ENCODE data around the gene GOSR2.

The GOSR2 gene

DNA sequence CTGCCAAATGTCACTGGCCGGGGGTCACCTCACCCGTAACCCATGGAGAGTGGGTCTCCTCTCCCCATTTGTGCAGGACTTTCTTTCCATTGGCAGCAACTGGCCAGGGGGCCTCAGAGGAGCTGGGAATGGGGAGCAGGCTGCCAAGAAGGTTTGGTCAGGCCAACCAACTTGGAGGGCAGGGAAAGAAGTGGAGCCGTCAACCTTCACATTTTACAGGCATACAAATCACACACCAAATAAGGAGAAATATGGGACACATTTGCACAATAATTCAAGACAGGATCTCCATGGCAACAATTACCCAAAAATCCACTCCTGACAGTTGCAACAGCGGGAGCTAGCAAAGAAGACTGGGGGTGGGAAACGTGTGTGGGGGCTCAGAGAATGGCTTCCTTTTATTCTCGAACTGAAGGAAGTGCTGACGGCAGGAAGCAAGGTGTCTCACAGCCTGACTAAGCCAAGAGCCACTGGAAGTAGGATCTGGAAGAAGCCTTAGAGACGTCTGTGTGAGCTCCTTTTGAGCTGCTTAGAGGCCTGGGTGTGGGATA, 35.2 kb downstream of the GOSR2 start:
- no peaks in the 10 kb centered on the region for H3K36me3 ChIP-seq (ENCODE audit: insufficient read depth, low read length)
- H3K9me3 ChIP-seq (ENCODE audit: insufficient read depth, low read depth, low read length) = no peaks in the 10 kb centered on the region
- no peaks in the 10 kb centered on the region for H3F3A ChIP-seq (ENCODE audit: low read depth)
- no peak overlapping the region for H3K9ac ChIP-seq (ENCODE audit: low read depth, low read length, poor library complexity, severe bottlenecking)
- no peaks in the 10 kb centered on the region for H4K20me1 ChIP-seq (ENCODE audit: insufficient read depth, low read length, poor library complexity, severe bottlenecking)
- H3K4me2 ChIP-seq (ENCODE audit: low read depth, low read length, poor library complexity, severe bottlenecking) = no peak overlapping the region
- no peak for TF ChIP-seq EZH2phosphoT487 (IDR thresholded peaks at IDR 0.05; ENCODE audit: borderline replicate concordance)
- TF ChIP-seq, protein P1, sequence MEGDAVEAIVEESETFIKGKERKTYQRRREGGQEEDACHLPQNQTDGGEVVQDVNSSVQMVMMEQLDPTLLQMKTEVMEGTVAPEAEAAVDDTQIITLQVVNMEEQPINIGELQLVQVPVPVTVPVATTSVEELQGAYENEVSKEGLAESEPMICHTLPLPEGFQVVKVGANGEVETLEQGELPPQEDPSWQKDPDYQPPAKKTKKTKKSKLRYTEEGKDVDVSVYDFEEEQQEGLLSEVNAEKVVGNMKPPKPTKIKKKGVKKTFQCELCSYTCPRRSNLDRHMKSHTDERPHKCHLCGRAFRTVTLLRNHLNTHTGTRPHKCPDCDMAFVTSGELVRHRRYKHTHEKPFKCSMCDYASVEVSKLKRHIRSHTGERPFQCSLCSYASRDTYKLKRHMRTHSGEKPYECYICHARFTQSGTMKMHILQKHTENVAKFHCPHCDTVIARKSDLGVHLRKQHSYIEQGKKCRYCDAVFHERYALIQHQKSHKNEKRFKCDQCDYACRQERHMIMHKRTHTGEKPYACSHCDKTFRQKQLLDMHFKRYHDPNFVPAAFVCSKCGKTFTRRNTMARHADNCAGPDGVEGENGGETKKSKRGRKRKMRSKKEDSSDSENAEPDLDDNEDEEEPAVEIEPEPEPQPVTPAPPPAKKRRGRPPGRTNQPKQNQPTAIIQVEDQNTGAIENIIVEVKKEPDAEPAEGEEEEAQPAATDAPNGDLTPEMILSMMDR (conservative IDR thresholded peaks at IDR 0.05; ENCODE audit: low read length) = no peak
- no peak overlapping the region for H2AFZ ChIP-seq (ENCODE audit: low read length)
- H3K4me1 ChIP-seq (ENCODE audit: insufficient read depth, low read length, poor library complexity, severe bottlenecking) = peaks cover 7% of the 10 kb centered on the region
- H3K9me2 ChIP-seq (replicated peaks; ENCODE audit: low read depth, low read length) = no peaks in the 10 kb centered on the region
- H3K4me3 ChIP-seq (ENCODE audit: low read length, poor library complexity, severe bottlenecking) = no peak overlapping the region
- no peaks in the 10 kb centered on the region for H3K79me2 ChIP-seq (ENCODE audit: insufficient read depth, low read length)
- no peaks in the 10 kb centered on the region for H3K27me3 ChIP-seq (ENCODE audit: insufficient read depth, low read length, poor library complexity, severe bottlenecking)

DNA sequence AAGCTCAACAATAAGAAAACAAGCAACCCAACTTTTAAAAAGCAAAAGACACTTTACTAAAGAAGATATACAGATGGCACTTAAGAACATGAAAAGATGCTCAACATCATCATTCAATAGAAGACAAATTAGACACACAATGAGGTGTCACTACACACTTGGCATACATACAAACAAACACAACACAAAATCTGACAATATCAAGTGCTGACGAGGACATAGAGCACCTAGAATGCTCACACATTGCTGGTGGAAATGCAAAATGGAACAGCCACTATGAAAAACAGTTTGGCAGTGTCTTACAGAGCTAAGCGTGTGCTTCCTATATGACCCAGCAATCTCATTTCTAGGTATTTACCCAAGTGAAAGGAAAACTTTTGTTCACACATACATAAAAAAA, 37.2 kb downstream of the GOSR2 start:
- Histone ChIP-seq H4K20me1 (ENCODE audit: insufficient read depth, low read length, poor library complexity, severe bottlenecking) (no peaks in the 10 kb centered on the region), H3F3A (ENCODE audit: low read depth) (no peaks in the 10 kb centered on the region), H3K4me3 (ENCODE audit: low read length, poor library complexity, severe bottlenecking) (no peak overlapping the region), H3K27me3 (ENCODE audit: insufficient read depth, low read length, poor library complexity, severe bottlenecking) (no peaks in the 10 kb centered on the region), H3K4me2 (ENCODE audit: low read depth, low read length, poor library complexity, severe bottlenecking) (no peak overlapping the region), H2AFZ (ENCODE audit: low read length) (no peak overlapping the region), H3K9me2 (replicated peaks; ENCODE audit: low read depth, low read length) (no peaks in the 10 kb centered on the region), H3K36me3 (ENCODE audit: insufficient read depth, low read length) (no peaks in the 10 kb centered on the region), H3K9me3 (ENCODE audit: insufficient read depth, low read depth, low read length) (no peaks in the 10 kb centered on the region), H3K9ac (ENCODE audit: low read depth, low read length, poor library complexity, severe bottlenecking) (no peak overlapping the region), H3K79me2 (ENCODE audit: insufficient read depth, low read length) (no peaks in the 10 kb centered on the region), H3K4me1 (ENCODE audit: insufficient read depth, low read length, poor library complexity, severe bottlenecking) (peaks cover 7% of the 10 kb centered on the region)
- TF ChIP-seq, protein P1 (conservative IDR thresholded peaks at IDR 0.05; ENCODE audit: low read length) = no peak
- TF ChIP-seq EZH2phosphoT487 (IDR thresholded peaks at IDR 0.05; ENCODE audit: borderline replicate concordance) = no peak

DNA sequence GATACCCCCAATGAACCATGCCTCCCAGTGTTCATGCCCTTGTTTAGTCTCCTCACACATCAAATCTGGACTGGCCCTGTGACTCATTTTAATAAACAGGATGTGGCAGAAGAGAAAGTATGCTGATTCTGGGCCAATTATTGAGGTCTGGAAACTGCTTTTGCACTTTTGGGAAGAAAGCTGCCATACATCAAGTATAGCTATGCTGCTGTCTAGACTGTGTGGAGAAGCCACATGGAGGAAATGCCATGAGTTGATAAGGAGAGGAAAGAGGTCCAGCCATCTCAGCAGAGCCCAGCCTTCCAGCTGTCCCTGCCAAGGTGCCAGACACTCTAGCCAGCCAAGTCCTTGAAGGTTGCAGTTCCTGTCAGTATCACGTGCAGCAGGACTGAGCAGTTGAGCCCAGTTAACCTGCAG, 39.4 kb downstream of the GOSR2 start:
- Histone ChIP-seq H3K4me1 (ENCODE audit: insufficient read depth, low read length, poor library complexity, severe bottlenecking) (peaks cover 7% of the 10 kb centered on the region), H4K20me1 (ENCODE audit: insufficient read depth, low read length, poor library complexity, severe bottlenecking) (no peaks in the 10 kb centered on the region), H3K79me2 (ENCODE audit: insufficient read depth, low read length) (no peaks in the 10 kb centered on the region), H3K36me3 (ENCODE audit: insufficient read depth, low read length) (no peaks in the 10 kb centered on the region), H3F3A (ENCODE audit: low read depth) (no peaks in the 10 kb centered on the region), H3K4me2 (ENCODE audit: low read depth, low read length, poor library complexity, severe bottlenecking) (no peak overlapping the region), H3K9me2 (replicated peaks; ENCODE audit: low read depth, low read length) (no peaks in the 10 kb centered on the region), H3K4me3 (ENCODE audit: low read length, poor library complexity, severe bottlenecking) (no peak overlapping the region), H2AFZ (ENCODE audit: low read length) (no peak overlapping the region), H3K9me3 (ENCODE audit: insufficient read depth, low read depth, low read length) (no peaks in the 10 kb centered on the region), H3K9ac (ENCODE audit: low read depth, low read length, poor library complexity, severe bottlenecking) (no peak overlapping the region), H3K27me3 (ENCODE audit: insufficient read depth, low read length, poor library complexity, severe bottlenecking) (no peaks in the 10 kb centered on the region)
- TF ChIP-seq EZH2phosphoT487 (IDR thresholded peaks at IDR 0.05; ENCODE audit: borderline replicate concordance) = no peak
- TF ChIP-seq, protein P1 (conservative IDR thresholded peaks at IDR 0.05; ENCODE audit: low read length) = no peak
